ENCODE results near the gene CTBP2.

CTBP2 gene

DNA sequence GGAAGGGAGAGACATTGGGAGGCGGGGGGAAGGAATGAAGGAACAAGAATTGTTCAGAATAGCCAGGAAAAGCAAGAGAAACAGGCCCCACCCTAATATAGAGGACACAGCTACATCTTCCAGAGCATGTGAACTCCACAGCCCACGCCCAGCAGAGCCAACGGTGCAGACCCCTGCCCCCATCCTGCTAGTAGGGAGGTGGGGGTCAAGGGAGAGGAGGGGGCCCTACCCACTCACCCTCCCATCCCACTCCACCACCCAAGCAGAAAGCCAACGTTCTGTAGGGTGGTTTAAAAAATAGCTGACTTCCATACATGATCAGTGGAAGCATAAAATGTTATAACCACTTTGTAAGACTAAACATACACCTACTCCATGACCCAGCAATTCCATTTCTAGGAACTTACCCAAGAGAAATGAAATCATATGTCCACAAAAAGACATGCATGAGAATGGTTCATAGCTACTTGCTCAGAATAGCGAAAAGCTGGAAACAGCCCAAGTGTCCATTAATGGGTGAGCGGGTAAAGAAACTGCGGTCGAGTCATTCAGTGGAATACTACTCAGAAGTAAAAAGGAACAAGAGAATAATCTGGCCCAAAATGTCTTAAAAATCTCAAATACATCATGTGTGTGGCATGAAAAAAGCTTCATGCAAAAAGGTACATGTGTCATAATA, 31.8 kb downstream of the CTBP2 start:
- peaks cover 15 to 34% of the 10 kb centered on the region in 2 donors for H3K4me1 ChIP-seq (ENCODE audit: control insufficient read depth in 1 of 2, insufficient read depth in 2 of 2, low read length in 2 of 2)

GRCh38 chr10:125127986-125128385, 32.4 kb downstream of the CTBP2 start:
- no peak overlapping the region for H3K27ac ChIP-seq (ENCODE audit: low read length)
- H3K36me3 ChIP-seq (ENCODE audit: control insufficient read depth in 1 of 2, insufficient read depth in 2 of 2, low read length in 2 of 2), result peaks cover 10 to 14% of the 10 kb centered on the region in 2 donors
- peaks cover 20 to 32% of the 10 kb centered on the region in 2 donors for H3K4me1 ChIP-seq (ENCODE audit: control insufficient read depth in 1 of 2, insufficient read depth in 2 of 2, low read length in 2 of 2)
- H3K9me3 ChIP-seq (ENCODE audit: control insufficient read depth in 1 of 2, low read length in 2 of 2), result no peaks in the 10 kb centered on the region
- no peaks in the 10 kb centered on the region for H3K27me3 ChIP-seq (ENCODE audit: low read depth, low read length)
- H3K4me3 ChIP-seq (ENCODE audit: low read depth in 1 of 2, low read length in 2 of 2), result no peak overlapping the region

More for the DNA sequence above, 31.8 kb downstream of the CTBP2 start:
- H3K27ac ChIP-seq (ENCODE audit: low read length), result no peak overlapping the region
- H3K9me3 ChIP-seq (ENCODE audit: control insufficient read depth in 1 of 2, low read length in 2 of 2), result no peaks in the 10 kb centered on the region
- H3K36me3 ChIP-seq (ENCODE audit: control insufficient read depth in 1 of 2, insufficient read depth in 2 of 2, low read length in 2 of 2), result peaks cover 14% of the 10 kb centered on the region in 2 donors
- H3K4me3 ChIP-seq (ENCODE audit: low read depth in 1 of 2, low read length in 2 of 2), result no peak overlapping the region
- H3K27me3 ChIP-seq (ENCODE audit: low read depth, low read length), result no peaks in the 10 kb centered on the region

DNA sequence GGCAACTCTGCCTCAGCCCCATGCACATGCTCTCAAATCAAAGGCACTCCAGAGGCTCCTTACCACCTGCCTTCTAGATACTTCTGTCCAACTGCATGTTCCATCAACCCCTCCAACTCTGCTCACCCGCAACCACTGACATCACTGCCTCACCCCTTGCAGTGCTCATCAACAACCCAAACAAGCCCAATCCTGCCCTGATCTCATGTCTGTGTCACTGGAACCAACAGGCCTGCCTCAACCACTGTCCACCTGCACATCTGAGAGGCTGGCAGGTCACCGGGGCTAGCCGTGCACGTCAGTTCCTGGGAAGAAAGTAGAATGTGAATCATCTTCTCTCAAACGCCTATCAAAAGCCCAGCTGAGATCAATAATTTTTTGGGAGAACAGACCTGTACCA, 33.3 kb downstream of the CTBP2 start:
- Histone ChIP-seq H3K36me3 (ENCODE audit: control insufficient read depth in 1 of 2, insufficient read depth in 2 of 2, low read length in 2 of 2) (peaks cover 8 to 14% of the 10 kb centered on the region in 2 donors), H3K27ac (ENCODE audit: low read length) (no peak overlapping the region)

DNA sequence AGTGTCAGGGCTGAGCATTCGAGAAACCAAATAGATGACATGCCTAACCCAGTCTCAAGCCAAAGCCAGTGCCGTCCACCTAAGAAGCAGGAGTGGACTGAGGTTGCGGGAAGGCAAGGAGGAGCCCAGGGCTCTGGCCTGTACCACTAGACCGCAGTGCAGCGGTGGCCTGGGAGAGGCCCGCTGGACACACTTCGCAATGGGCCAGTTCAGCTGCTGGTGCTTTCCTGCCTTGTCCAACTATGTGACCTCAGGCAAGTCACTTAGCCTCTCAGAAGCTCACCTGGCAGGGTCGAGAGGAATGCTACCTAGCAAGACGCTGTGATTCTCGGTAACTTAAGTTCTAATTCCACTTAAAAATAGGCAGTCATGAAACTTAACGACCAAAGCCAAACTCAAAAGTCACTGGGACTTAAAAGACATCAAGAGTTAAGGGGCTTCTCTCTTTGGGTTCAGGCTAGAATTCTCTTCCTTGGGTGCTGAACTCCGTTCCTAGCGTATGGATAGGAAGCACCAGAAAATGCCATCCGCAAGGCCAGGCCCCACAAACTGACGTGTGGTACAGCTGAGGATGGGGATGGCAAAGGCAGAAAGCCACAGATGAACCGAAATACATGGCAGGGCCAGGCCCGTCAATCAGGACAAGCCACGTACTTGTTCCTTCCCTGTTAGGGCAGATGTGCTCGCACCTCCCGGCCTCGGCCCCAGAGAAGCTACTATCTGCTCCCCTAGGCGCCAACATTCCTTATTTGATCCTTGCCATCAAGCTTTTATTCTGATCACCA, 34.2 kb downstream of the CTBP2 start:
- Histone ChIP-seq H3K27ac (ENCODE audit: low read length) (no peak overlapping the region), H3K36me3 (ENCODE audit: control insufficient read depth in 1 of 2, insufficient read depth in 2 of 2, low read length in 2 of 2) (peaks cover under 1 to 8% of the 10 kb centered on the region in 2 donors), H3K4me3 (ENCODE audit: low read depth in 1 of 2, low read length in 2 of 2) (no peak overlapping the region), H3K27me3 (ENCODE audit: low read depth, low read length) (no peaks in the 10 kb centered on the region), H3K9me3 (ENCODE audit: control insufficient read depth in 1 of 2, low read length in 2 of 2) (no peaks in the 10 kb centered on the region), H3K4me1 (ENCODE audit: control insufficient read depth in 1 of 2, insufficient read depth in 2 of 2, low read length in 2 of 2) (peaks cover 23 to 33% of the 10 kb centered on the region in 2 donors)

More for the DNA sequence above, 33.3 kb downstream of the CTBP2 start:
- Histone ChIP-seq H3K4me3 (ENCODE audit: low read depth in 1 of 2, low read length in 2 of 2) (no peak overlapping the region), H3K9me3 (ENCODE audit: control insufficient read depth in 1 of 2, low read length in 2 of 2) (no peaks in the 10 kb centered on the region), H3K4me1 (ENCODE audit: control insufficient read depth in 1 of 2, insufficient read depth in 2 of 2, low read length in 2 of 2) (peaks cover 23 to 30% of the 10 kb centered on the region in 2 donors), H3K27me3 (ENCODE audit: low read depth, low read length) (no peaks in the 10 kb centered on the region)

DNA sequence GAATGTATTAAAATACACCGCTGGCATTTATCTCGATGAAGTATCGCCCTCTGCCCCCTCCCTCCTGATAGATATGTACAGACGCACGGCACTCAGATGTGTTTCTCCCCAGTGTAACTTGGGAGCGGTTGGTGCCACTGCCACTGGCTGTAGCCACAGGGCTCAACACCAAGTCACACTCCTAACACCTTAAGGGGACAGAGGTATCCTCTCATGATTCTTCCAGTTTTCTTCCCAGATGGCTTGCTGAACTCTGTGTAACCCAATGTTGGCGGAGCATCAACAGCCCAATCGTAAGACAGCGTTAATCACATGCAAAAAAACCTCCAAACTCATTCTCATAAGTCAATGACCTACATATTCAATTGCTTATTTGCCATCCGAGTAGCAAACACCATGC, 35.5 kb downstream of the CTBP2 start:
- H3K4me1 ChIP-seq (ENCODE audit: control insufficient read depth in 1 of 2, insufficient read depth in 2 of 2, low read length in 2 of 2), result peaks cover 23 to 45% of the 10 kb centered on the region in 2 donors
- H3K36me3 ChIP-seq (ENCODE audit: control insufficient read depth in 1 of 2, insufficient read depth in 2 of 2, low read length in 2 of 2), result no peaks in the 10 kb centered on the region
- no peaks in the 10 kb centered on the region for H3K9me3 ChIP-seq (ENCODE audit: control insufficient read depth in 1 of 2, low read length in 2 of 2)
- H3K4me3 ChIP-seq (ENCODE audit: low read depth in 1 of 2, low read length in 2 of 2), result no peak overlapping the region
- no peaks in the 10 kb centered on the region for H3K27me3 ChIP-seq (ENCODE audit: low read depth, low read length)
- peak overlapping the region; percentile 35 for H3K27ac ChIP-seq (ENCODE audit: low read length)

DNA sequence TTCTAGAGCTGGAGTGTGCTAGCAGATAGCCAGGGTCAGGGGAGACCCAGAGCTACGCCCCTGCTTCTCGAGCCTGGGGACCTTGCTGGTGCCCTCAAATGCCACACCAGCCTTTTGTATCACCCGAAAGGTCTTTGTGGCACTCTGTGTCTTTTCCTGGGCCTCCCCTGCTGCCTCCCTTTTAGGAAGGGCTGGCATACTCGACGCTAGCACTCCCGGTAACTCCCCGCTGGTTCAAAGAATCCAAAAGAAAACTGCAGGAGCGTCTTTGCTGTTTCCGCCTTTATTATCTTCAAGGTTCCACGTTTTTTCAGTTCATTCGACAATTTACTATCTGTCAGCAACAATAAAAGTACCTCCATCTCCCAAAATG, 36.3 kb downstream of the CTBP2 start:
- no peaks in the 10 kb centered on the region for H3K27me3 ChIP-seq (ENCODE audit: low read depth, low read length)
- H3K4me1 ChIP-seq (ENCODE audit: control insufficient read depth in 1 of 2, insufficient read depth in 2 of 2, low read length in 2 of 2), result peaks cover 24 to 53% of the 10 kb centered on the region in 2 donors
- peak overlapping the region in 1 of 2 donors; percentile 38 for H3K4me3 ChIP-seq (ENCODE audit: low read depth in 1 of 2, low read length in 2 of 2)
- H3K36me3 ChIP-seq (ENCODE audit: control insufficient read depth in 1 of 2, insufficient read depth in 2 of 2, low read length in 2 of 2), result no peaks in the 10 kb centered on the region
- peak overlapping the region; percentile 87 for H3K27ac ChIP-seq (ENCODE audit: low read length)
- H3K9me3 ChIP-seq (ENCODE audit: control insufficient read depth in 1 of 2, low read length in 2 of 2), result no peaks in the 10 kb centered on the region

GRCh38 chr10:125123476-125124114, 36.8 kb downstream of the CTBP2 start:
- Histone ChIP-seq H3K4me1 (ENCODE audit: control insufficient read depth in 1 of 2, insufficient read depth in 2 of 2, low read length in 2 of 2) (peaks cover 29 to 56% of the 10 kb centered on the region in 2 donors), H3K27me3 (ENCODE audit: low read depth, low read length) (no peaks in the 10 kb centered on the region), H3K36me3 (ENCODE audit: control insufficient read depth in 1 of 2, insufficient read depth in 2 of 2, low read length in 2 of 2) (no peaks in the 10 kb centered on the region), H3K9me3 (ENCODE audit: control insufficient read depth in 1 of 2, low read length in 2 of 2) (no peaks in the 10 kb centered on the region), H3K4me3 (ENCODE audit: low read depth in 1 of 2, low read length in 2 of 2) (peak overlapping the region in 1 of 2 donors; percentile 38), H3K27ac (ENCODE audit: low read length) (peak overlapping the region; percentile 87)

GRCh38 chr10:125122566-125122965, 37.8 kb downstream of the CTBP2 start:
- peaks cover 29 to 61% of the 10 kb centered on the region in 2 donors for H3K4me1 ChIP-seq (ENCODE audit: control insufficient read depth in 1 of 2, insufficient read depth in 2 of 2, low read length in 2 of 2)
- H3K9me3 ChIP-seq (ENCODE audit: control insufficient read depth in 1 of 2, low read length in 2 of 2), result no peaks in the 10 kb centered on the region
- H3K27me3 ChIP-seq (ENCODE audit: low read depth, low read length), result no peaks in the 10 kb centered on the region
- peak overlapping the region; percentile 87 for H3K27ac ChIP-seq (ENCODE audit: low read length)
- no peak overlapping the region for H3K4me3 ChIP-seq (ENCODE audit: low read depth in 1 of 2, low read length in 2 of 2)
- H3K36me3 ChIP-seq (ENCODE audit: control insufficient read depth in 1 of 2, insufficient read depth in 2 of 2, low read length in 2 of 2), result no peaks in the 10 kb centered on the region

DNA sequence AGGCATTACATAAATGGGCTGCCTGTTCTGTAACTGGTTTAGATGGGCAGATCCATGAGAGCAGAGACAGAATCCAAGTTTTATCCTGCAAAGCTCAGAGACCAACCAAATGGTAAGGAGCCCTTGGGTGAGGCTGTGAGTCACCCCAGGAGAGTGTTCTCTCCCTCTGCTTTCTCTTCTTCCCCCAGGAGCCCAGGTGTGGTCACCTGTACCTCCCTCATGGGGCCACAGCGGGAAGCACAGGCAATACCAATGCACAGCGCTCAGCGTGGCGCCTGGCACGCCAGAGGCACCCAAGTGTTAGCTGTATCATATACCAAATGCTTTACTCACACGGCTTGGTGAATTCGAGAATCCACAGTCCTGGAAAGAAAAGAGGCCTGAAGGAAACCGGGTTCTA, 39.4 kb downstream of the CTBP2 start:
- no peaks in the 10 kb centered on the region for H3K9me3 ChIP-seq (ENCODE audit: control insufficient read depth in 1 of 2, low read length in 2 of 2)
- H3K4me3 ChIP-seq (ENCODE audit: low read depth in 1 of 2, low read length in 2 of 2), result no peak overlapping the region
- H3K27ac ChIP-seq (ENCODE audit: low read length), result no peak overlapping the region
- H3K4me1 ChIP-seq (ENCODE audit: control insufficient read depth in 1 of 2, insufficient read depth in 2 of 2, low read length in 2 of 2), result peaks cover 29 to 70% of the 10 kb centered on the region in 2 donors
- no peaks in the 10 kb centered on the region for H3K27me3 ChIP-seq (ENCODE audit: low read depth, low read length)
- H3K36me3 ChIP-seq (ENCODE audit: control insufficient read depth in 1 of 2, insufficient read depth in 2 of 2, low read length in 2 of 2), result no peaks in the 10 kb centered on the region

GRCh38 chr10:125120053-125120710, 40.2 kb downstream of the CTBP2 start:
- Histone ChIP-seq H3K27ac (ENCODE audit: low read length) (no peak overlapping the region), H3K4me1 (ENCODE audit: control insufficient read depth in 1 of 2, insufficient read depth in 2 of 2, low read length in 2 of 2) (peaks cover 22 to 64% of the 10 kb centered on the region in 2 donors), H3K36me3 (ENCODE audit: control insufficient read depth in 1 of 2, insufficient read depth in 2 of 2, low read length in 2 of 2) (no peaks in the 10 kb centered on the region), H3K9me3 (ENCODE audit: control insufficient read depth in 1 of 2, low read length in 2 of 2) (no peaks in the 10 kb centered on the region), H3K27me3 (ENCODE audit: low read depth, low read length) (no peaks in the 10 kb centered on the region), H3K4me3 (ENCODE audit: low read depth in 1 of 2, low read length in 2 of 2) (no peak overlapping the region)

DNA sequence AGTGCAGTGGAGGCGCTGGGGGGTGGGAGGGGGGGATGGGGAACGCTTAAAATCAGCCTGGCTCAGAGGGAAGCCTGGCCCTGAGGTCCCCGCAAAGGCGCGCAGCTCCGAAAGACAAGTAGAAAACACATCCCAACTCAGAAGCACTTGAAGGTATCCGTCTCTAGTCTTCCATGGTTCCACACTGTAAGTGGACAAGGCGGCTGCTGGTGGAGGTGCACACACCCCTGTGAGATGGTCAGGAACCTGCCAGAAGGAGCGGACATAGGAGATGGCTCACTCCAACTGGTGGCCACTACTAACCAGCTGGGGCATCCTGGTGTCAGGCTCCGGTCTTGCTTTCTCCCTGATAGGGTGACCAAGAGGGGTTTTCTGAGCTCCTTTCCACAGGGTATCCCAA, 41.7 kb downstream of the CTBP2 start:
- Histone ChIP-seq H3K4me1 (ENCODE audit: control insufficient read depth in 1 of 2, insufficient read depth in 2 of 2, low read length in 2 of 2) (peaks cover 16 to 57% of the 10 kb centered on the region in 2 donors), H3K36me3 (ENCODE audit: control insufficient read depth in 1 of 2, insufficient read depth in 2 of 2, low read length in 2 of 2) (no peaks in the 10 kb centered on the region), H3K27me3 (ENCODE audit: low read depth, low read length) (no peaks in the 10 kb centered on the region), H3K9me3 (ENCODE audit: control insufficient read depth in 1 of 2, low read length in 2 of 2) (no peaks in the 10 kb centered on the region), H3K27ac (ENCODE audit: low read length) (no peak overlapping the region), H3K4me3 (ENCODE audit: low read depth in 1 of 2, low read length in 2 of 2) (no peak overlapping the region)

Measured in muscle layer of duodenum (tissue), 2 donors.